Neural cell (in vitro differentiated cells): ENCODE measurements around the gene SUCLG2. TPM values are rescaled to one million over a fixed set of nuclear protein-coding genes. Genes with fewer than 3 reads are reported as not detected.
"Not testable (repeated sequence)": the region's sequence is repeated elsewhere in the genome, so short reads cannot be mapped to it uniquely, and the experiment has no call there.

Source experiments
- H2AFZ ChIP-seq: fragments of 200-600, 300-800 bp; sonication (generic), shearing (Covaris generic); 2 replicates; pipeline ENCODE4 v1.6.0; 2014; ENCODE audit warnings: low read depth, mild to moderate bottlenecking, antibody characterized with exemption, low read length, moderate library complexity
- H3F3A ChIP-seq: fragments of 200-600 bp; shearing (Covaris generic); 2 replicates; pipeline ENCODE4 v1.6.1; 2016; ENCODE audit warnings: mild to moderate bottlenecking, moderate library complexity, mixed read lengths, antibody characterized with exemption, low read length; ENCODE audit not compliant: insufficient read depth, poor library complexity, severe bottlenecking
- H3K27ac ChIP-seq: fragments of 200-600, 300-800 bp; sonication (generic), shearing (Covaris generic); 2 replicates; pipeline ENCODE4 v1.5.1; 2014; ENCODE audit warnings: mild to moderate bottlenecking, low read length, moderate library complexity
- H3K27me3 ChIP-seq: fragments of 300-800, 200-600 bp; sonication (generic), shearing (Covaris generic); 2 replicates; pipeline ENCODE4 v1.6.0; 2014; ENCODE audit warnings: mild to moderate bottlenecking, low read depth, low read length, moderate library complexity; ENCODE audit not compliant: insufficient read depth
- H3K36me3 ChIP-seq: fragments of 300-800, 200-600 bp; sonication (generic), shearing (Covaris generic); 2 replicates; pipeline ENCODE4 v1.5.1; 2014; ENCODE audit warnings: mild to moderate bottlenecking, antibody characterized with exemption, low read length, moderate library complexity; ENCODE audit not compliant: insufficient read depth
- H3K4me2 ChIP-seq: fragments of 300-800, 200-600 bp; sonication (generic), shearing (Covaris generic); 2 replicates; pipeline ENCODE4 v1.6.0; 2014; ENCODE audit warnings: mild to moderate bottlenecking, low read length
- H3K4me3 ChIP-seq: fragments of 300-800, 200-600 bp; sonication (generic), shearing (Covaris generic); 2 replicates; pipeline ENCODE4 v1.5.1; 2014; ENCODE audit warnings: mild to moderate bottlenecking, low read length, moderate library complexity
- H3K79me2 ChIP-seq: fragments of 200-600 bp; shearing (Covaris generic); replicated peaks from 2 replicates; pipeline ENCODE4 v1.6.0; 2014; ENCODE audit warnings: mild to moderate bottlenecking, low read length, moderate library complexity; ENCODE audit not compliant: insufficient read depth
- H3K9ac ChIP-seq: fragments of 300-800, 200-600 bp; sonication (generic), shearing (Covaris generic); 2 replicates; pipeline ENCODE4 v1.6.1; 2016; ENCODE audit warnings: mild to moderate bottlenecking, low read length, mixed read lengths
- H3K9me2 ChIP-seq: fragments of 200-600 bp; shearing (Covaris generic); 2 replicates; pipeline ENCODE4 v1.6.1; 2016; ENCODE audit warnings: mild to moderate bottlenecking, low read length, mixed read lengths; ENCODE audit not compliant: insufficient read depth
- H3K9me3 ChIP-seq: fragments of 200-600, 300-800 bp; sonication (generic), shearing (Covaris generic); 2 replicates; pipeline ENCODE4 v1.6.1; 2016; ENCODE audit warnings: mild to moderate bottlenecking, mixed run types, low read length, moderate library complexity, mixed read lengths
- H4K20me1 ChIP-seq: fragments of 200-600 bp; shearing (Covaris generic); 2 replicates; pipeline ENCODE4 v1.6.1; 2016; ENCODE audit warnings: mild to moderate bottlenecking, mixed run types; ENCODE audit not compliant: insufficient read depth
- CTCF ChIP-seq: fragments of 450-650 bp; IDR thresholded peaks from 2 replicates; pipeline ENCODE4 v1.5.1; 2014; ENCODE audit warnings: antibody characterized with exemption, mild to moderate bottlenecking, moderate library complexity; ENCODE audit not compliant: poor library complexity, severe bottlenecking
- EP300 ChIP-seq: fragments of 450-650 bp; conservative IDR thresholded peaks from 2 replicates; pipeline ENCODE4 v1.6.1; 2014; ENCODE audit warnings: antibody characterized with exemption, mild to moderate bottlenecking, moderate library complexity; ENCODE audit not compliant: poor library complexity, severe bottlenecking
- EZH2 ChIP-seq: fragments of 200-600, 300-800 bp; shearing (Covaris generic), sonication (generic); IDR thresholded peaks from 2 replicates; pipeline ENCODE4 v1.6.1; 2014; ENCODE audit warnings: antibody characterized with exemption, low read length, borderline replicate concordance, mild to moderate bottlenecking; ENCODE audit not compliant: insufficient read depth, poor library complexity, severe bottlenecking
- MXI1 ChIP-seq: fragments of 450-650 bp; conservative IDR thresholded peaks from 2 replicates; pipeline ENCODE4 v1.6.1; 2014; ENCODE audit warnings: antibody characterized with exemption, mild to moderate bottlenecking; ENCODE audit not compliant: poor library complexity, severe bottlenecking
- POLR2AphosphoS5 ChIP-seq: IDR thresholded peaks from 2 replicates; pipeline ENCODE4 v1.6.1; 2012
- RAD21 ChIP-seq: fragments of 450-650 bp; conservative IDR thresholded peaks from 2 replicates; pipeline ENCODE4 v1.6.1; 2014; ENCODE audit warnings: antibody characterized with exemption, mild to moderate bottlenecking, moderate library complexity
- REST ChIP-seq: IDR thresholded peaks from 2 replicates; pipeline ENCODE4 v1.6.1; 2012; ENCODE audit warnings: borderline replicate concordance
- SMC3 ChIP-seq: fragments of 450-650 bp; conservative IDR thresholded peaks from 2 replicates; pipeline ENCODE4 v1.6.1; 2014; ENCODE audit warnings: antibody characterized with exemption, mild to moderate bottlenecking, moderate library complexity; ENCODE audit not compliant: poor library complexity
- TAF1 ChIP-seq: IDR thresholded peaks from 2 replicates; pipeline ENCODE4 v1.6.1; 2012; ENCODE audit warnings: low read depth
- polyA plus RNA-seq: library from polyadenylated mRNA; depleted of rRNA; stranded (reverse); fragments of >200 nt; gene quantifications from 2 replicates; pipeline ENCODE4 v1.2.3, GENCODE V29; 2014

Gene SUCLG2
- polyA plus RNA-seq, 1 donor from 2014 or later, result 0.15 TPM

DNA sequence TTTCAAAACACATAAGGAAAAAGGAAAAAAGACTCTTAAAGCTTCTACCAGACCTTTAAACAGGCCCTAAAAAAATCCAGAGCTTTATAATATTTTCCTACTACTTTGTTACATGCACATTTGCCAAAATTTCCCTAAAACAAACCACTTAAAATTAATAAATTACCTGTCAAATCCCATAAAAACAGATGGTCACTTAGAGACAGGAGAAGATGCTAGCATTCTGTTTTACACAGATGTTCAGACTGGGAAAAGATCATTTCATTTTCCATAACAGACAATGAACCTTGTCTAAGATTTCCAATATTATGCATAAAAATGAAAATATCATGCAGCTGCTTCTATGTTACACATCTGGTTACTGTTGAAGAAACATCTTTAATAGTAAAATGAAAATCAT, 66.6 kb downstream of the SUCLG2 start:
- no peak for TF ChIP-seq MXI1
- TF ChIP-seq RAD21, result no peak
- TF ChIP-seq EP300, result no peak
- no peak for TF ChIP-seq CTCF
- no peak for TF ChIP-seq TAF1
- TF ChIP-seq SMC3, result no peak
- no peak for TF ChIP-seq POLR2AphosphoS5
- no peak for TF ChIP-seq EZH2
- no peak for TF ChIP-seq REST
- H3K27ac ChIP-seq, result no peak overlapping the region
- no peak overlapping the region for H2AFZ ChIP-seq

GRCh38 chr3:67587301-67587700, 67.1 kb downstream of the SUCLG2 start:
- Histone ChIP-seq H2AFZ (no peak overlapping the region), H3K9me2 (no peaks in the 10 kb centered on the region), H3K27me3 (no peaks in the 10 kb centered on the region), H3K36me3 (no peaks in the 10 kb centered on the region), H4K20me1 (no peaks in the 10 kb centered on the region), H3K4me2 (no peak overlapping the region), H3K9me3 (no peaks in the 10 kb centered on the region), H3K79me2 (no peaks in the 10 kb centered on the region), H3K9ac (no peak overlapping the region), H3K27ac (no peak overlapping the region), H3K4me3 (no peak overlapping the region), H3F3A (no peaks in the 10 kb centered on the region)
- TF ChIP-seq CTCF (no peak), POLR2AphosphoS5 (no peak), TAF1 (no peak), REST (no peak), SMC3 (no peak), EZH2 (no peak), EP300 (no peak), RAD21 (no peak), MXI1 (no peak)

More for the DNA sequence above, 66.6 kb downstream of the SUCLG2 start:
- no peaks in the 10 kb centered on the region for H4K20me1 ChIP-seq
- H3K9me3 ChIP-seq, result no peaks in the 10 kb centered on the region
- no peak overlapping the region for H3K4me2 ChIP-seq
- no peaks in the 10 kb centered on the region for H3F3A ChIP-seq
- no peak overlapping the region for H3K4me3 ChIP-seq
- no peaks in the 10 kb centered on the region for H3K79me2 ChIP-seq
- no peaks in the 10 kb centered on the region for H3K27me3 ChIP-seq
- H3K9me2 ChIP-seq, result no peaks in the 10 kb centered on the region
- no peak overlapping the region for H3K9ac ChIP-seq
- no peaks in the 10 kb centered on the region for H3K36me3 ChIP-seq

DNA sequence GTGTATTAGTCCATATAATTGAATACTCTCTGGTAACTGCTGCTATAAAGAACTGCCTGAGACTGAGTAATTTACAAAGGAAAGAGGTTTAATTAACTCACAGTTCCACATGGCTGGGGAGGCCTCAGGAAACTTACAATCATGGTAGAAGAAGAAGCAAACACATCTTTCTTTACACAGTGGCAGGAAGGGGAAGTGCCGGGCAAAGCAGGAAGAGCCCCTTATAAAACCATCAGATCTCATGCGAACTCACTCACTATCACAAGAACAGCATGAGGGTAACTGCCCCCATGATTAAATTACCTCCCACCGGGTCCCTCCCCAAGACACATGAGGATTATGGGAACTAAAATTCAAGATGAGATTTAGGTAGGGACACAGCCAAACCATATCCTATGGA, 69.8 kb downstream of the SUCLG2 start:
- not testable (repeated sequence) for H3K4me3 ChIP-seq, H3K9ac ChIP-seq, H3K79me2 ChIP-seq, H3K4me2 ChIP-seq, H3F3A ChIP-seq, H3K9me3 ChIP-seq, H3K36me3 ChIP-seq, H4K20me1 ChIP-seq, H2AFZ ChIP-seq, H3K9me2 ChIP-seq, H3K27me3 ChIP-seq, H3K27ac ChIP-seq
